ENCODE measurements around the gene ANGPTL2.

GRCh38 chr9:127140842-127141675 is 18.6 kb upstream of the ANGPTL2 start:
- TF ChIP-seq POLR2A (IDR thresholded peaks at IDR 0.05) (no peak), POLR2AphosphoS5 (IDR thresholded peaks at IDR 0.05; ENCODE audit: insufficient read depth in 1 of 2, low read depth in 1 of 2) (no peak)

Data from vagina (tissue), 2 donors.